Parathyroid adenoma (tissue), 2 donors: Measurements from ENCODE around the gene C19orf38.

Experiments used
- H2AFZ ChIP-seq: fragments of 300-600 bp; sonication (generic); one replicate; pipeline ENCODE4 v1.7.0; 2017; ENCODE audit warnings: antibody characterized with exemption, mild to moderate bottlenecking
- H3K27ac ChIP-seq: fragments of 300-600 bp; sonication (generic); one replicate; pipeline ENCODE4 v1.7.0; 2017
- H3K27me3 ChIP-seq: fragments of 300-600 bp; sonication (generic); one replicate; pipeline ENCODE4 v1.7.0; 2017; ENCODE audit warnings: low read length; ENCODE audit not compliant: control insufficient read depth, insufficient read depth
- H3K36me3 ChIP-seq: fragments of 300-600 bp; sonication (generic); one replicate; pipeline ENCODE4 v1.7.0; 2017; ENCODE audit warnings: low read length; ENCODE audit not compliant: control insufficient read depth, insufficient read depth
- H3K4me1 ChIP-seq: fragments of 300-600 bp; sonication (generic); one replicate; pipeline ENCODE4 v1.7.0; 2017; ENCODE audit warnings: control low read depth
- H3K4me2 ChIP-seq: fragments of 300-600 bp; sonication (generic); one replicate; pipeline ENCODE4 v1.7.0; 2017; ENCODE audit warnings: low read length
- H3K4me3 ChIP-seq: fragments of 300-600 bp; sonication (generic); one replicate; pipeline ENCODE4 v1.7.0; 2017; ENCODE audit warnings: low read depth, low read length
- H3K79me2 ChIP-seq: fragments of 300-600 bp; sonication (generic); one replicate; pipeline ENCODE4 v1.7.0; 2017; ENCODE audit warnings: control low read depth
- H3K9ac ChIP-seq: fragments of 300-600 bp; sonication (generic); one replicate; pipeline ENCODE4 v1.7.0; 2017; ENCODE audit warnings: mild to moderate bottlenecking
- H3K9me3 ChIP-seq: fragments of 300-600 bp; sonication (generic); one replicate; pipeline ENCODE4 v1.7.0; 2017; ENCODE audit warnings: low read length; ENCODE audit not compliant: control insufficient read depth
- CTCF ChIP-seq: fragments of 300-600 bp; sonication (generic); IDR thresholded peaks from one replicate; pipeline ENCODE4 v1.7.0; 2017; ENCODE audit warnings: antibody characterized with exemption, mild to moderate bottlenecking
- donor health status: primary hyperparathyroidism.

C19orf38 gene

DNA sequence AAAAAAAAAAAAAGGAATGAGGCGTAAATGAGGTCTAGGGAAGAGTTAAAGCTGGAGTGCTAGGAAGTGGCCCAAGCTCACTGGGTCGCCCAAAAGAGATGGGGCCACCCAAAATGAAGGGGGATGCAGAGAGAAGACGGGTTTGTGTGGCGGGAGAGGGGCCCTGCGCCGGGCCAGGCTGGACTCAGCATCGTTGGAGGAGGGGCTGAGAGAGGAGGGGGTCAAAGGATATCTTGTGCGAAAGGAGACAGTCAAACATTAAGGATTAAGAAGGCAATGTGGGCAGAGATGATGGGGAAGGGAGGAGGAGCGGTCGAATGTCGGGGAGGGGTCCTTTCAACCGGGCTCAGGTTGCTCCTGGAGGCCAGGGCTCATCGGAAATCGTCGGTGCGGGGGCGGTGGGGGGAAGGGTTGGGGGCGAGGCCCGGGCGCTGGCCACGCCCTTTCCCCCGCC lies 22.3 kb downstream of the C19orf38 start:
- no peaks in the 10 kb centered on the region for H3K27me3 ChIP-seq
- no peaks in the 10 kb centered on the region for H3K4me1 ChIP-seq
- H2AFZ ChIP-seq, result peak overlapping the region; percentile 85
- H3K36me3 ChIP-seq, result no peaks in the 10 kb centered on the region
- H3K4me3 ChIP-seq, result peak overlapping the region; percentile 38
- no peak for TF ChIP-seq CTCF
- H3K79me2 ChIP-seq, result peaks cover 7% of the 10 kb centered on the region
- H3K9ac ChIP-seq, result no peak overlapping the region
- H3K4me2 ChIP-seq, result peak overlapping the region; percentile 62
- no peaks in the 10 kb centered on the region for H3K9me3 ChIP-seq
- peak overlapping the region; percentile 60 for H3K27ac ChIP-seq

GRCh38 chr19:10870955-10871603 lies 22.9 kb downstream of the C19orf38 start, which contains the start of gene CARM1:
Gene CARM1, plus strand, starts transcription at chr19:10871553. Its CDS starts 150 bp downstream, at chr19:10871703.
- Histone ChIP-seq H3K27me3 (no peaks in the 10 kb centered on the region), H3K4me1 (no peaks in the 10 kb centered on the region), H3K9me3 (no peaks in the 10 kb centered on the region), H2AFZ (peak within 1 kb of the TSS; percentile 85), H3K36me3 (no peaks in the 10 kb centered on the region), H3K9ac (no peak within 1 kb of the TSS), H3K27ac (peak within 1 kb of the TSS; percentile 60), H3K4me3 (peak within 1 kb of the TSS; percentile 65), H3K4me2 (peak within 1 kb of the TSS; percentile 77), H3K79me2 (peaks cover 12% of the 10 kb centered on the region)
- TF ChIP-seq CTCF, result peak; percentile 53

GRCh38 chr19:10871711-10872545 lies 23.7 kb downstream of the C19orf38 start:
- H3K9me3 ChIP-seq, result no peaks in the 10 kb centered on the region
- peak overlapping the region; percentile 77 for H3K4me2 ChIP-seq
- no peaks in the 10 kb centered on the region for H3K4me1 ChIP-seq
- peak overlapping the region; percentile 63 for H2AFZ ChIP-seq
- no peak overlapping the region for H3K9ac ChIP-seq
- peak overlapping the region; percentile 65 for H3K4me3 ChIP-seq
- H3K36me3 ChIP-seq, result no peaks in the 10 kb centered on the region
- H3K27me3 ChIP-seq, result no peaks in the 10 kb centered on the region
- no peak for TF ChIP-seq CTCF
- H3K79me2 ChIP-seq, result peaks cover 21% of the 10 kb centered on the region
- H3K27ac ChIP-seq, result no peak overlapping the region

GRCh38 chr19:10872546-10873107 lies 24.4 kb downstream of the C19orf38 start:
- no peaks in the 10 kb centered on the region for H3K9me3 ChIP-seq
- peak overlapping the region; percentile 77 for H3K4me2 ChIP-seq
- no peaks in the 10 kb centered on the region for H3K27me3 ChIP-seq
- no peak overlapping the region for H3K9ac ChIP-seq
- no peaks in the 10 kb centered on the region for H3K36me3 ChIP-seq
- TF ChIP-seq CTCF, result no peak
- H3K4me1 ChIP-seq, result no peaks in the 10 kb centered on the region
- H3K27ac ChIP-seq, result no peak overlapping the region
- peaks cover 25% of the 10 kb centered on the region for H3K79me2 ChIP-seq
- peak overlapping the region; percentile 65 for H3K4me3 ChIP-seq
- peak overlapping the region; percentile 63 for H2AFZ ChIP-seq
